Mesothelial cell of epicardium (in vitro differentiated cells): ENCODE data around the gene MAP2K6. TPM values are rescaled to one million over a fixed set of nuclear protein-coding genes. Genes with fewer than 3 reads are reported as not detected.
A peak's percentile ranks its signal among the peaks of the same experiment; 100 is the strongest.

ENCODE experiments used
- DNase-seq, 2 experiments: peaks; one replicate each; pipeline ENCODE4 v3.0.0; 2021; ENCODE audit warnings: low spot score in 2 of 2; ENCODE audit not compliant: unreplicated experiment in 2 of 2
- H3K27ac Mint-ChIP-seq: 2 replicates; pipeline ENCODE4 v1.8.0; 2021; ENCODE audit warnings: mixed read lengths
- H3K27me3 Mint-ChIP-seq: 2 replicates; pipeline ENCODE4 v1.8.0; 2021; ENCODE audit warnings: low read depth, mixed read lengths
- H3K36me3 Mint-ChIP-seq: 2 replicates; pipeline ENCODE4 v1.8.0; 2021; ENCODE audit warnings: mixed read lengths
- H3K4me1 Mint-ChIP-seq: 2 replicates; pipeline ENCODE4 v1.8.0; 2021; ENCODE audit warnings: mixed read lengths
- H3K4me3 Mint-ChIP-seq: 2 replicates; pipeline ENCODE4 v1.8.0; 2021; ENCODE audit warnings: mild to moderate bottlenecking, moderate library complexity, mixed read lengths
- H3K9me3 Mint-ChIP-seq: 2 replicates; pipeline ENCODE4 v1.8.0; 2021; ENCODE audit warnings: mixed read lengths
- CTCF ChIP-seq: fragments of 200-600 bp; sonication (generic); IDR thresholded peaks from one replicate; pipeline ENCODE4 v1.5.0; 2021; ENCODE audit warnings: antibody characterized with exemption; ENCODE audit not compliant: unreplicated experiment
- total RNA-seq: library from RNA; stranded (reverse); gene quantifications from 3 replicates; pipeline ENCODE4 v1.2.1, GENCODE V29; 2021

Gene MAP2K6
- total RNA-seq, 1 donor from 2014 or later: 21.2 TPM

- Mint-ChIP-seq H3K36me3 (no peaks in the 10 kb centered on the region), H3K4me3 (no peak overlapping the region), H3K9me3 (peaks cover 5% of the 10 kb centered on the region), H3K27me3 (no peaks in the 10 kb centered on the region), H3K4me1 (peaks cover 33% of the 10 kb centered on the region), H3K27ac (no peak overlapping the region)
- no peak for TF ChIP-seq CTCF
- no peak for DNase-seq
Measured at GRCh38 chr17:69427486-69428197, 13.1 kb downstream of the MAP2K6 start.

GRCh38 chr17:69428252-69428980, 13.9 kb downstream of the MAP2K6 start:
- Mint-ChIP-seq H3K4me1 (peaks cover 33% of the 10 kb centered on the region), H3K27ac (no peak overlapping the region), H3K4me3 (no peak overlapping the region), H3K9me3 (peaks cover under 1% of the 10 kb centered on the region), H3K27me3 (no peaks in the 10 kb centered on the region), H3K36me3 (no peaks in the 10 kb centered on the region)
- TF ChIP-seq CTCF: no peak
- no peak for DNase-seq

GRCh38 chr17:69430488-69430887, 16.0 kb downstream of the MAP2K6 start:
- Mint-ChIP-seq H3K4me3 (no peak overlapping the region), H3K27me3 (no peaks in the 10 kb centered on the region), H3K27ac (peak overlapping the region; percentile 96), H3K4me1 (peaks cover 40% of the 10 kb centered on the region), H3K9me3 (no peaks in the 10 kb centered on the region), H3K36me3 (no peaks in the 10 kb centered on the region)
- no peak for TF ChIP-seq CTCF
- no peak for DNase-seq

- no peak for DNase-seq
- H3K36me3 Mint-ChIP-seq: no peaks in the 10 kb centered on the region
- peaks cover 37% of the 10 kb centered on the region for H3K4me1 Mint-ChIP-seq
- H3K4me3 Mint-ChIP-seq: no peak overlapping the region
- no peaks in the 10 kb centered on the region for H3K27me3 Mint-ChIP-seq
- no peaks in the 10 kb centered on the region for H3K9me3 Mint-ChIP-seq
- no peak overlapping the region for H3K27ac Mint-ChIP-seq
- TF ChIP-seq CTCF: no peak
Measured at GRCh38 chr17:69431835-69432234, 17.3 kb downstream of the MAP2K6 start.

GRCh38 chr17:69433093-69433492, 18.6 kb downstream of the MAP2K6 start:
- Mint-ChIP-seq H3K27ac (no peak overlapping the region), H3K27me3 (no peaks in the 10 kb centered on the region), H3K4me1 (peaks cover 35% of the 10 kb centered on the region), H3K4me3 (no peak overlapping the region), H3K36me3 (no peaks in the 10 kb centered on the region), H3K9me3 (no peaks in the 10 kb centered on the region)
- no peak for DNase-seq
- no peak for TF ChIP-seq CTCF
